Mucosa of gallbladder (tissue), 1 donor: Measurements from ENCODE around the gene AUTS2. TPM values are rescaled to one million over a fixed set of nuclear protein-coding genes. Genes with fewer than 3 reads are reported as not detected.
A peak's percentile ranks its signal among the peaks of the same experiment; 100 is the strongest.

ENCODE experiments used
- DNase-seq: peaks from one replicate; pipeline ENCODE4 v3.0.0-alpha.2; 2020; ENCODE audit warnings: low spot score
- total RNA-seq: library from RNA; stranded (reverse); gene quantifications from one replicate; pipeline ENCODE4 v1.2.1, GENCODE V29; 2021
- donor health status: DM: no; HTN: no; CAD: no.

AUTS2 gene
- total RNA-seq, 1 donor from 2014 or later = 50.1 TPM

DNA sequence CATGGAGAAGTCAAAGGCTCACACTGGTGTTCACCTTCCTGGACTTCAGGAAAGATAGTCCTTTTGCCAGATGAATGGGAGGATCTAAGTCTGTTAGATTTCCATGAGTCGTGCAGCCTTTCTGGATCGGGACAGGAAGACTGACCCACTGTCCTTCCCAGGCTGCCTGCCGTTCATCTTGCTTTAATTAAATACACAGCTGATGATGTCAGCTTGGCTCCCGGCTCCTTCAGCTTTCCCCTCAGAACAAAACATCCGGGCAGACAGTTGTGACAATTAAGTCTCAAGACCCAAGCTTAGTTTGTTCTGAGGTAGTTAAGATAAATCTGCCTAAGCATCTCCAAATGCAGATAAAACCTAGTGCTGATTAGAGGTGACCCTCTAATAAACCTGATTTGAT lies 58.6 kb downstream of the AUTS2 start:
- DNase-seq = no peak

DNA sequence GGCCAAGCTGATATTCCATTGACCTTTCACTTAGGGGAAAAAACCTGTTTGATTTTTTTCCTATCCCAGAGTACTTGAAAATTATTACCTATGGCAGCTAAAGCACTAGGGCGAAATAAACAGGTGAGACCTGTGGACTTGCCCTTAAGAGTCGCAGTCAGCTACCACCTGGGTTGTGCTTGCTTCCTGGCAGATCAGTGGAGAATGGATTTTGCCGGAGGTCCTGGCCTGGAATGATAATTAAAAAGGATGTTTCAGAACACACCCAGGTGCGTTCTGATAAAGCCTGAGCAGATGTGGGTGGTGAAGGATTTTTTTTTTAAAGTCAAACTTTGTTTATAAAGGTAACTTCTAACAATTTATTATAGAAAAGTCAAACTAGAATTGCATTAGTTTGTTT lies 59.1 kb downstream of the AUTS2 start:
- no peak for DNase-seq

GRCh38 chr7:69657985-69658384 lies 59.7 kb downstream of the AUTS2 start:
- DNase-seq = no peak

GRCh38 chr7:69659983-69660382 lies 61.7 kb downstream of the AUTS2 start:
- DNase-seq = no peak

DNA sequence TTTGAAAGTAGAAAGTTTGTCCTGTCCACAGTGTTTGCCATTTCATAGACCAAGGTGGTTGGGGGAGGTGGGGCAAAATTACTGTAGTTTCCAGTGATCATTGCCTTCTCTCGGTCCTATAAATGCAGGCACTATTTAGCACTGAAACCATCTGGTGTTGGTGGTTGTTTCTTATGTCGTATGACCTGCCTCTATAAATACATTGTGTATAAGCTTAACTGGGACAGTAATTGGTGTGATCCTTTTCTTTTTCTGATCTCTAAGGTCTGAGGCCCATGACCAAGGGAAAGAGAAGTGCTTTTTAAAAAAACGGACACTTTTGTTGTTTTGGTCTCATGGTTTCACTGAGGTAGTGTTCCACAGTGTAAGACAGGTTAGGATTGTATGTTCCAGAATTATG lies 63.1 kb downstream of the AUTS2 start:
- DNase-seq = no peak

GRCh38 chr7:69663911-69664832 lies 65.9 kb downstream of the AUTS2 start:
- DNase-seq = no peak

GRCh38 chr7:69665369-69665768 lies 67.1 kb downstream of the AUTS2 start:
- no peak for DNase-seq

GRCh38 chr7:69668339-69668870 lies 70.1 kb downstream of the AUTS2 start:
- no peak for DNase-seq

DNA sequence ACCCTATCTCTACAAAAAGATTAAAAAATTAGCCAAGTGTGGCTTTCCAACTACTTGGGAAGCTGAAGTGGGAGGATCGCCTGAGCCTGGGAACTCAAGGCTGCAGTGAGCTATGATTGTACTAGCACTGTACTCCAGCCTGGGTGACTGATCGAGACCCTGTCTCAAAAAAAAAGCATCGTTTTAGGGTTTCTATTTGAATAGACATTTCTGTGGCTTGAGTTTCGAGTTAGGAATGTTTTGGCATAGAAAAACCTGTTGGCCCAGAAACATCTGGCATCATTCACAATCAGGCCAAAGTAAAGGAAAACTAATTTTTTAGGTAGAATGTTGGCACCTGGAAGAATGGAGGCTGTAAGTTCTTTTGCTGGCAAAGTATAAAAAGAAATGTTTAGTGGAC lies 72.4 kb downstream of the AUTS2 start:
- no peak for DNase-seq

DNA sequence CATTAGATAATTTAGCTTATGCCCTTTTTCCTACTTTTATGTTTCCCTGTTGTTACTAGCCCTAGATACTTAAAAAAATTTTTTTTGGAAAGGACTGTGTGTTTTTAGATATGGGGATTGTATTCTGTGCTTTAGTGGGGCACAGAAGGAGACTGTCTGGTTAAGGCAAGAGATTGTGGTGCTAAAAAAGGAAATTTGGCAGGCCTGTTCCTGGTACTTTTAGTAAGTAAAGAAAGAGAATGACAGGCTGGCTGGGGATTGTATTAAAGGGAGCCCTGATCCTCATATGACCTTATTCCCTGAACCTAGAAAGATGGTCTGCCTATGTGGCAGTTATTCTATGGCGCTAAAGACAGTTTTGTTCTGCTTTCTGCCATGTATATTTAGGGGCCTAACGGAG lies 74.8 kb downstream of the AUTS2 start:
- no peak for DNase-seq

DNA sequence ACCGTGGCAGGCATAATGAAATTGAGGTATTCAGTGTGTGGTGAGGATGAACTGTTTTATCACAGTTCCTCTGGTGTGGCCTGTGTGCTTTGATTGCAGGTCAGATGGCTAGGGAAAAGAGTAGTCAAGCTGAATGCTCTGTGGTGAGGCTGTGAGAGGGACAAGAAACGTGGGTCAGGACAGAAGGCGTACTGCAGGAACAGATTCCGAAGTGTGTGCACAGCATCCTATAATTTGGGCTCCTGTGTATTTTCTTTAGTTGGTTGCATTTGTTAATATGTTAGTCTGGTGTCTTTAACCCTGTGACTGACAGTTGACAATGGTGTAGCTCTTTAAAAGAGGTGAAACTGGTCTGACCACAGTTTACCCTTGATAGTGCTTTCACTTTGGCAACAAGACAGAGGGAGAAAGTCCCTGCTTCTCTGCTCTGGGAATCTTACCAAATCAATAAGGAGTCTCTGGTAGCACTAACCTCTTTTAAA lies 76.5 kb downstream of the AUTS2 start:
- peak; percentile 43 for DNase-seq

GRCh38 chr7:69676247-69676646 lies 78.0 kb downstream of the AUTS2 start:
- no peak for DNase-seq

GRCh38 chr7:69677054-69677852 lies 79.0 kb downstream of the AUTS2 start:
- DNase-seq = no peak

- no peak for DNase-seq
Observed at GRCh38 chr7:69677881-69678493, 79.7 kb downstream of the AUTS2 start.

DNA sequence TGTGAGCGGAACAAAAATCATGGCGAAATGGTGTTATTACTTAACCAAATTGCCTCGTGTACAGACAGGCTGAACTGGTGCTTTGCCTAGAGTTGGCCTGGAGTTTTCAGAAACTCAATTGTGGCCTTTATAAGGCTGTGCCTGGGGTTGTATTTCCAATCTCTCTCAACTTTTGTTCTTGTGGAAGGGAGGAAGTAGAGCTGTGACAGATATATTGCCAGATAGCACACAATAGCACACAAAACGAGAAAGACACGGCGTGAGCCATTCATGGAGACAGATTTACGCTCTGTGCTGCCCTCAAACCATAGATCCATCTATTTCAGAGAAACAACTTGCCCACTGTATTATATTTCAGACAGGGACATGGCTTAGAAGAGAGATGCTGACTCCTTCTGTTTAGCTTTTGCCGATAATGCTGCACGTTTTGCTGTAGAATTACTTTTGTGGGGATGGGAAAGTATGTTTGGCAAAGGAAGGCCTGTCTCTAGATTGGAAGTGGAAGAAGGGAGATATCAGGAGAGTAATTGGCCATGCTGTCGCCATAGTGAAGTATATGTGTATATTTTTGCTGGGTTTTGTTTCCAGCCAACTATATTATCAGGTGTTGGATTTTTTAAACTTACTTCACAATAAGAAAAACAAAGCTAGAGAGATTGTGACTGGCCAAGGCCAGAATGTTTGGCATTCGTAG lies 80.4 kb downstream of the AUTS2 start:
- DNase-seq = no peak

- no peak for DNase-seq
Observed at GRCh38 chr7:69681181-69681580, 82.9 kb downstream of the AUTS2 start.

DNA sequence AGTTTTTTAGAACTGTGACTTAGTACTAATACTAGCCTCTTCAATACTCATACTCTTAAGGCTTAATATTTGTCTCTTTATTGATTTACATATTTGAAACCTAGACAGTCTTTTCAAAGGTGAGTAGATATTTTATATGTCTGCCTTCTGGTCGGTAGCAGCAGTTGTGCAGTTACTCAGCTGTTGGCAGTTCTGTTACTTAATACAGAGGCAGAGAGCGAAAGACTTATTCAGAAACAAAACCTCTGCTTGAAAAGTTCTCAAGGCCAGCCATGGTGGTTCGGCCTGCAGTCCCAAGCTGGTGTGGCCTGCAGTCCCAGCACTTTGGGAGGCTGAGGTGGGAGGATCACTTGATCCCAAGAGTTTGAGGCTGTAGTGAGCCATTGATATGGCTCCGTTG lies 84.2 kb downstream of the AUTS2 start:
- no peak for DNase-seq

DNA sequence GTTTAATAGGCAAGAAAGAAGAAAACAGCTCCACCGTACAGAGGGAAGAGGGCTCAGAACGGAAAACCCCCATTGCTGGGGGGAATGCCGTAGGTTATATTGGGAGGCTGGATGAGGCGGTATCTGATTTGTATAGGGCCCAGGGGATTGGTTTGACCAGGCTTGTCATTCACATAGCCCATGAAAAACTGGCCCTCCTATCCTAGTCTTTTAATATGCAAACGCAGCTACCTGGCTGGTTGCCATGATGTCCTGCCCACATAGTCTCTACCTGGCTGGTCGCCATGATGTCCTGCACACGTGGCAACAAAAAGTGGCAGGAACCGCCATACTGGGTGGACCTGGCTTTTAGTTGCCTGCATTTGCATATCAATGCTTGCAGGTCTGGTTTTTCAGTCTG lies 84.7 kb downstream of the AUTS2 start:
- DNase-seq = no peak

- DNase-seq = no peak
Observed at GRCh38 chr7:69684369-69685292, 86.4 kb downstream of the AUTS2 start.

GRCh38 chr7:69685293-69685631 lies 87.0 kb downstream of the AUTS2 start:
- DNase-seq = no peak
